Stimulated activated CD8-positive, alpha-beta memory T cell treated with anti-CD3 and anti-CD28 coated beads, Interleukin-12 subunit alpha, Interleukin-12 subunit beta, amount 100 ng/mL, for 1 hour (primary cell): ENCODE data around the gene MOB2.

ENCODE experiments used
- DNase-seq: peaks from one replicate; pipeline ENCODE4 v3.0.0-alpha.2; 2020; ENCODE audit warnings: low read depth

Gene MOB2

DNA sequence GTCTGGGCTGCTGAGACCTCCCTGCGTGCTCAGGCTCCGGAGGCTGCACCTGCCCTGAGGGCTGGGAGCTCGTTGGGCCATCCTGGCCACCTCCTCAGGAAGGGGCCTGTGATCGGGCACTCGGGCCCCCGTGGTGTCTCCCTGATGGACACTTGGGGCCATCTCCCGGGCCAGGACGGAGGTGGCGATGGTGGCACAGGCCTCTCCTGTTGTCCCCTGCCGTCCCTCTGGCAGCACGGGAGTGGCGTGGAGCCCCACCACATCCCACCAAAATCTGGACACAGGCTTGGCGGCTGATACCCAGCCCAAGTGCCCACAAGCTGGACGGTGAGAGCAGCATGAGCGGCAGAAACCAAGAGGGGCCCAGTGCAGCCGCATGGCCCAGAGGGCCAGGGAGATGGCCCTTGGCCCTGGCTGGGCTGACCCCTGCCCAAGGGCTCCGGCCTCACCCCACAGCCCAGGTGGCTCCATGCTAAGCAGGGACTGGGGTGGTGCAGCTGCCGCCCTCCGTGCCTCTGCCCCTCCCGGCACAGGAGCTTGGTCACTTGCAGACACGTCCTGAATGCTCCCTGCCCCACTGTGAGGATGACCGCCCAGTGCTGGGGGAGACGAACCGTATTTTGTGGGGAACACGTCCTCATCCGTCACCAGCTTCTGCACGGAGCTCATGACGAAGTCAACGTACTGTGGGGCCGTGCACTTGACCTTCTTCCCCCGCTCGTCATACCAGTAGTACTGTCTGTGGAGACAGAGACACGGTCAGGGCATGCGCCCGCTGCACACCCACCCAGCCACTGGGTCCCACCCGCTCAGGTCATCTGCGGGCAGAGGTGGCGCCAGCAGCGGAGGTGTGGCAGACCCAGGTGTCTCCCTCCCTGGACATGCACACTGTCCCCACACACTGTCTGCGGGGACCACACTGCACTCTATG, 15.6 kb downstream of the MOB2 start:
- DNase-seq = no peak

DNA sequence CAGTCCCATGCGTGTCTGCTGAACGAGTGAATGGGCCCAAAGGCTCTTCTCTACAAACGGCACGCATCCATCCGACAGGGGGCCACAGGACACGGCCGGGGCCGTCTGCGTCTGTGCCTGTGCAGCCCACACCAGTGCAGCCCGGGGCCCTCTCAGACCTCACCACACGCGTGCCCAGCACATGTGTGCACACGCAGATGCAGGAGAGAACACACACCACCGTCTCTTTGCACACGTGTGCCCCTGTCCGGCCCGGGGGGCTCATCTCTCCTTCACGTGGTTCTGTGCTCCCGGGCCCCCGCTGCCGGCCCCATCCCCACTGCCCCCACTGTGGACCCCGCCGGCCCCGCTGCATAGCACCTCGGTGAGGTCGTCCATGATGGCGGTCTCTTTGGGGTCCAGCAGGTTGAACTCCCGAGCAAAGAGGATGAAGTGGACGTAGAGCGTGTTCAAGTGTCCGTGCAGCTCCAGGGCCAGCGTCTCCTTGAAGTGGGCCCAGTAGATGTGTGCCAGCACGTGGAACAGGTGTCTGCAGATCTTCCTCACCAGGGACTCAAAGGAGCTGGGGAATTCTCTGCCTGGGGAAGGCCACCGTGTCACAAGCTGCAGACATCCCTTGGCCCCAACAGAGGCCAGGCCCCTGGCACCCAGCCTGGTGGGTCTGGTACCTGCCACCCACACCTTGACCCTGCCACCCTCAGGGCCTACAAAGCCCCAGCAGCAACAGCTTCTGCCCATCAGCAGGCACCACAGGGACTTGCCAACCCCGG, 16.5 kb downstream of the MOB2 start:
- no peak for DNase-seq

DNA sequence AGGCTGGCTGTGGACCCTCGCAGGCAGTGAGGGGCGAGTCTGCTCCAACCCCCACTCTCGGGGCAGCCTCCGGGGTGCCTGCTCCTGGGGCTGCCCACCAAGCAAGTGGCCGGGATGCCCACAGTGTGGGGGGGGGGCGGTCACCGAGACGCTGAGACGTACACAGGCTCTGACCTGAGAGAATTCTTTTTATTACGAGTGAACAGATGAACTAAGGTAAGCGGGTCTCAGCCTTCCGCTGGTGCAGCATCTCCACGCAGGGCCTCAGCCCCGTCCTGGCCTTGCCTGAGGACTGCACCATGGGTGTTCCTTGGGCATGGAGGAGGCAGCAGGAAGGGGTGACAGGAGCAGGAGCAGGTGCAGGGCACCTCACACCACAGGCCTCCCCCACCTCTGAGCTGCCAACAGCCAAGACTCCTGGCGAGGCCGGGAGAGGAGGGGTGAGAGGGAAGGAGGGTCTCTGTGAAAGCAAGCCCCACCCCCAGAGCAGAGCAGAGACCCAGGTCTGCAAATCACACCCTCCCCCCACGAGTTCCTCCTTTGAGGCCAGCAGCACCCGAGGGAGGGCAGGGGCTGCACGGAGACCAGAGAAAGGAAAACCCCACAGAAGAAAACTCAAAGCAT, 17.2 kb downstream of the MOB2 start:
- no peak for DNase-seq

DNA sequence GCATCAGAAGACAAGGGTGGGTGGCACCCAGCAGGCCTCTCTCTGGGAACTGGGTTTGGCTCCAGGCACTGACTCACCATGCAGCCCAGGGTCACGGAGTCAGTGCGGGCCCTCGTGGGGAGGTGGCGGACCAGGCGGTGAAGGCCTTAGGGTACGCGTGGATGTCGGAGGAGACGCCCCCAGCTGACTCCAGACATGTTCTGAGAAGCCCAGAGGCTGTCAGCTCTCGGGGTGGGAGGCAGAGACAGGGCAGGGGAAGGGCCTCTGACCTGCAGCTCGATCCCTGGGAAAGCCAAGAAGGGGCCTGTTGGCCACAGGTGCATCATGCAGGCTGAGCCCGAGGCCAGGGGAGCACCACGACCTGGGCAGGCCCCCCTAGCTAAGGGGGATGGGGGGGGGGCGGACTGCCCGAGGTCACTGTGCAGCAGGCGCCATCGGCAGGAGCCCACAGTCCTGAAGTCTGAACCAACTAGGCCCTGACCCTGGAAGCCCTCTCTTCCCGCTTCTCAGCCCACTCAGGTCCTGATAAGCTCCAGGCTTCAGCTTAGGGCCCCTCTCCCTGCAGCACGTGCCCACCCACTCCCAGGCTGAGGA, 18.0 kb downstream of the MOB2 start:
- DNase-seq = no peak

DNA sequence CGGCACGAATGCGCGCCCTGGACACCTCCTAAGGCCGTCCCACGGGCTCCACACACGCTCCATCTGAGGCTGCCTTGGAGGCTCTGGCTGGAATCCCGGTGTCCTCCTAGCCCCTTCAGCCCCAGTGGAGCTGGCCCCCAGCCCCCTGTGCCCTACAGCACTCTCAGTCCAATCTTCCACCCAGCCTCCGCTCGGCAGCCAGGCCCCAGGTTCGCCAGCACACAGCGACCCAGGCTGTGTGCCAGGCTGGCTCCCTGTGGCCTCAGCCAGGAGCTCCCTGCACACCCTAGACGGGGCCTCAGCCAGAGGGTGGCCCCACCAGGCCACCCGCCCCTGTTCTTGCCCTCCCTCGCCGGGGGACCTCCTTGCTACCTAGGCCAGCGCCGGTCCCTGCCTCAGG, 18.6 kb downstream of the MOB2 start:
- no peak for DNase-seq

DNA sequence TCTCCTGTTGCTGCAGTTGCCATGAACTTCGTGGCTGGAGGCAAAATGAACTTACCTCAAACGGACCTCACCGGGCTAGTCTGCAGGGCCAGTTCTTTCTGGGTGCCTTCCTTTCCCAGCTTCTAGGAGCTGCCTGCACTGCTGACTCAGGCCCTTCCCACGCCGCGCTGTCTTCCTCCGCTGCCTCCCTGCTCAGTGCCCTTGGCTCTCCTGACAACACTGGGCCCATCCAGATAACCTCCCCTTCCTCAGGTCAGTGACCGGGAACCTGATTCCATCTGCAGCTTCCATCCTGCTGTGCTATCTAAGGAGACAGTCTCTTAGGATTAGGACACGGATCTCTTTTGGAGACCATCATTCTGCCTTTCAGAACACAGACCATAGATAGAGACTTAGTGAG, 19.3 kb downstream of the MOB2 start:
- no peak for DNase-seq

DNA sequence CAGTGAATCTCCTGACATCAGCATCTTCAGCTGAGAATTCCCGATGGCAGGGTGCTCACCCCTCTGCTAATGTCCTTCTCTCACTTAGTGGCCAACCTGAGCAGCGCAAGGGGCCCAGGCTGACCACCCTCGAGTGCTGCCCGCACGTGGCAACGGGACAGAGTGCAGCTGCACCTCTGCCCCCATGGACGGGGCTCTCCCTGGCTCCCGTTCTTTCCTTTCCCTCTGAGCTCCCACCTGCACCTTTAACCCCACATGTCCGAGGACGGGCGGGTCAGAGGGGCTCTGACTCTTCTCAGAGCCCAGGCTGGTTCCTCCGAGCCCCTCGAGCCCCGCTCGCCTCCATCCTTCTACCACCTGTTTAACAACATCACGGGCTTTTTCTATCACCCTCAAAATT, 19.8 kb downstream of the MOB2 start:
- no peak for DNase-seq

DNA sequence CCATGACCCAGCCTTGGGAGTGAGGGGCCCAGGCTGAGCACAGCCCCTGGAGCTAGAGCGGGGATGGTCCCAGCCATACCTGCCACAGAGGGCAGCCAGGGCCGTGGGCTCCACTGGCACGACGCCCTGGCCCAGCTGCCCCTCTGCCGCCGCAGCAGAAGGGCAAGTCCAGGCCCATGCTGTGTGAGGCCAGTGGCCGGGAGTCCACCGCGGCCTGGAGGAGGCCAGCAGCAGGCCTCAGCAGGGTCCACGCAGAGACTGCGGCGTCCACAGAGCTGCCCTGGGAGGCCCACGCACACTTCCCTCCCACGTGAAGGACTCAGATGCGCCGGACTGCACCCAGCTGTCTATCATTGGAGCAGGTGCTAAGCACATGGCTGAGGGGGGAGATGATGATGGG, 23.5 kb downstream of the MOB2 start:
- no peak for DNase-seq

DNA sequence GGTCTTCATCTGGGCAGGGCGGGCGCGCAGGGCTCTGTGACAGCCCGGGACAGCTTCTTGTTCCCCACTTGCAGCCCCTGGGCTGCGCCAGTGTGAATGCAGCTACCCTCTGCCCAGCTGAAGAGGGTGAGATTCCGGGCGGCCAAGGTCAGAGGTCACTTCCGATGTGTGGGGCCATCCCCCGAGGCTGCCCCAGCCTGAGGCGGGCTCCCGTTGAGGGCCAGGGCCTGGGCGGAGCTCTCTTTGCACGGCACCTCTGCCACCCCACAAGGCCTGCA, 23.9 kb downstream of the MOB2 start:
- no peak for DNase-seq

DNA sequence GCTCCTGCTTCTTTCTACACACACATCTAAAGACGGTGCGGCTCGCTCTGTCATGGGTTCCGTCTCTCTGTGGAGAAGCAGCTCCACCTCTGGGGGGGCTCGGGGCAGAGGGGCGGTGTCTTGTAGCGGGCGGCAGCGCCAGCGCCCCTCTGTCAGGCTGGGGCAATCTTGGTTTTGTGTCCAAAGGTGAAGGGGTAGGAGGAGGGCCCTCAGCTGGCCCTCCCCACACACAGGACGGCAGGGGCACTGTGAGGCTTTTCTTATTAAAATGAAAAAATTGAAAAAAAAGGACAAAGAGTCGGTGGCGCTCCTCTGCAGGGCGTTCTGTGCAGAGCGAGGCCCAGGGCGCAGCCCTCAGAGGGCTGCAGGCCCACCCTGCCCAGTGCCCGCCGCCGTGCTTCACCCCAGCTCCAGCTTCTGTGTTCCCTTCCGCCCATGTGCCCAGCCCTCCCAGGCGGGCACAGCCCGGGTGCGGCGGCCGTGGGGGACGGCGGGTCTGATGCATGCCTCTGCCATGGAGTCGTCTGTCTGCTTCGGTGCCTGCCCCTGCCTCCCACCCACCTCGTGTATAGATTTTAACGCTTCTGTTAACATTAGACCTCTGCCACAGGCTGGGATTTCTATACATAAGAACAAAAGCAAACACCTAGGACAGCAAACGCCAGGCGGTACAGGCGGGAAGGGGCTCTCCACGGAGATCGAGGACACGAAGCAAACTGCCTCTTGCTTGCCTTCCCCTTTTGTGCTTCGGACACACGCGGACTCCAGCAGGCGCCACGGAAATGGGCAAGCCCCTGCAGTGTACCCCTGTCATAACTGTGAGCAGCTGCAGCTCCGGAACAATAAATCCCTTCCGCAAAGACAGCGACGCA, 24.5 kb downstream of the MOB2 start:
- DNase-seq = no peak

DNA sequence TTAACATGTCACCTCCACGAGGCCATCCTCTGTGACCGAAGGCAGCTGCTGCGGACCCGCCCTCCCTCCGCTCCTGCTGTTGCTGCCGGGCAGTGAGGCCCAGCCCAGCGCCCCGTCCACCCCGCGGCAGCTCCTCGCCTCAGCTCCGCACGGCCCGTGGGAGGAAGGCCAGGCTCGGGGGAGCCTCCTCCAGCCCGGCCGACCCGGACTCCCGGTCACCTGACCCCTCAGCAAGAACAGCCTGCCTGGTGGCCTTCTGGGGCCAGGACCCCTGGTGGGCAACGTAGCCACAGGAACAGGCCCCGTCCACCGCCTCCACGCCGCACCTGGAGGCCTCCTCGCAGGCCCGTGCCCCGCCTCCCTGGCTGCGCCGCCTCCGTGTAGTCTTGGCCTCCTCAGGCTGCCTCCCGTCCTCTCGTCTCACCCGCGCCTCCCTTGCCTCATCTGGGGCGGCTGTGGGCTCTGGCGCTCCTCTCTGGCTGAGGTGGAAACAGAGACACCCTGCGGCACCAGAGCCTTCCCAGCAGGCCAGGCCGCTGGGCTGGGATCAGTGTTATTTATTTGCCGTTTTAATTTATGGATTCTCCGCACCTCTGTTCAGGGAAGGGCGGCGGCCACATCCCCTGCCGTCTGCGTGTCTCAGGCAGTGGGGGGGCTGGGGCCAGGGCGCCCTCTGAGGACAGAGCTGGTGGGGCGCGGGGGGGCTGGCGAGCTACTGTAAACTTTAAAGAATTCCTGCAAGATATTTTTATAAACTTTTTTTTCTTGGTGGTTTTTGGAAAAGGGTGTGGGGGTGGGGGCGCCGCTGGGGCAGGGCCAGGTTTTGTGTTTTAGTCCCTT, 25.4 kb downstream of the MOB2 start:
- DNase-seq = no peak

DNA sequence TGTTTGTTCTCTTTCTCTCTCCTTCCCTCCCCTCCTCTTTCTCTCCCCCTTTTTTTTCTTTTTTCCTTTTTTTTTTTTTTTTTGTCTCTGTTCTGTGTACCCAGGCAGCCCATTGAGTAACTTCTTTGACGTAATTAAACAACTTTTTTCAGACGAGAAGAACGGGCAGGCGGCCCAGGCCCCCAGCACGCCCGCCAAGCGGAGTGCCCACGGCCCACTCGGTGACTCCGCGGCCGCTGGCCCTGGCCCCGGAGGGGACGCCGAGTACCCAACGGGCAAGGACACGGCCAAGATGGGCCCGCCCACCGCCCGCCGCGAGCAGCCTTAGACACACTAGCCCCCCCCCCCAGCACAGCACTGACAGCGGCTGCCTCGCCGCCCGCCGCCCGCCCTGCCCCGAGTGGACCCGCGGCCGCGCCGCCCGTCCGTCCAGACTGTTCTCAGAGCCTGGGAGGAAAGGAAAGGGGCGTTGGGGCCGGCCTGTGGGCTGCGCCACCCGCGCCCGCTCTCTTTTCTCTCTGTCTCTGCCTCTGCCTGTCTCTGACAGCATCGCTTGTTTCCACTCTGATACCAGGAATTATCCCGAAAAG, 26.1 kb downstream of the MOB2 start:
- no peak for DNase-seq

DNA sequence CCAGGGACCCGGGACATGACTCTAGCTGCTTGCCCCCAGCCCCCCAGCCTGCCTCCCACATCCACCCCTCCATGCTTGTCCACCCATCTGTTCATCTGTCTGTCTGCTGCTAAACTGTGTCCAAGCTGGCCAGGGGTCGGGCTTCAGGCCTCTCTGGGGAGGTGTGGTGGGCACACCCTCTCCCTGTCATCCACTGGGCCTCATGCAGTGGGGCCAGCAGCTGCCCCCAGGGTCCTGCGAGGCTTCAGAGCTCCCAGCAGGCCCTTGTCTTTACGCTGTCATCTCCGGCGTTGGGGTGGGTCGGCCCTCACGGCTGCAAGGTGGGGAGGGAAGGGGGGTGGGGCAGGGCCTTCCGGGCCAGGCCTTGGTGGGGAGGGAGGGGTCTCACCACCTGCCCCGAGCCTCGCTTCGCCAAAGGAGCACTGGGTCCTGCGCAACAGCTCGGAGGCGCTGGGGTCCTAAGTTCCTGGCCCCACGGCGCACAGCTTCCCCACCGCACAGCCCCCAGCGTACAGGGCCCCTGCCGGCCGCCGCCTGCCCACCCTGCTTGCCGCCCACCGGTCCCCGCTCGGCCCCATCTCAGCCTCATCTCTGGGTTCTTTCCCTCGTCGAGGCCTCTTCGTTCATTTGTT, 26.7 kb downstream of the MOB2 start:
- DNase-seq = no peak

DNA sequence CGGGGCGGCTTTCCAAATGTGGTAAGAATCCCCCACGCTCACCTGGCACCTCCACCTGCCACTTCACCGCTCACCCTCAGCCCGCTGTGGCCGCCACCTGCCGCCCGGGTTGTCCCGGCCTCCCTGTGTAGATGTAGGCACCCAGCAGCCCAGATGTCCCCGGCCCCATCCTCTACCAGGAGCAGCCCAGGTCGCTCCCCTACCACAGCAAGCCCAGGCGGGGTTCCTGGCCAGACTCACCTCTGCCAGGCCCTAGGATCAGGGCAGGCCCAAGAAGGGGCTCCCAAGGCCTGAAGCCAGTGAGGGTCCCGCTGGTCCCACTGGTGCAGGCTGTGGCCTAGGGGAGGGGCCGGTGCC, 27.4 kb downstream of the MOB2 start:
- DNase-seq = no peak

DNA sequence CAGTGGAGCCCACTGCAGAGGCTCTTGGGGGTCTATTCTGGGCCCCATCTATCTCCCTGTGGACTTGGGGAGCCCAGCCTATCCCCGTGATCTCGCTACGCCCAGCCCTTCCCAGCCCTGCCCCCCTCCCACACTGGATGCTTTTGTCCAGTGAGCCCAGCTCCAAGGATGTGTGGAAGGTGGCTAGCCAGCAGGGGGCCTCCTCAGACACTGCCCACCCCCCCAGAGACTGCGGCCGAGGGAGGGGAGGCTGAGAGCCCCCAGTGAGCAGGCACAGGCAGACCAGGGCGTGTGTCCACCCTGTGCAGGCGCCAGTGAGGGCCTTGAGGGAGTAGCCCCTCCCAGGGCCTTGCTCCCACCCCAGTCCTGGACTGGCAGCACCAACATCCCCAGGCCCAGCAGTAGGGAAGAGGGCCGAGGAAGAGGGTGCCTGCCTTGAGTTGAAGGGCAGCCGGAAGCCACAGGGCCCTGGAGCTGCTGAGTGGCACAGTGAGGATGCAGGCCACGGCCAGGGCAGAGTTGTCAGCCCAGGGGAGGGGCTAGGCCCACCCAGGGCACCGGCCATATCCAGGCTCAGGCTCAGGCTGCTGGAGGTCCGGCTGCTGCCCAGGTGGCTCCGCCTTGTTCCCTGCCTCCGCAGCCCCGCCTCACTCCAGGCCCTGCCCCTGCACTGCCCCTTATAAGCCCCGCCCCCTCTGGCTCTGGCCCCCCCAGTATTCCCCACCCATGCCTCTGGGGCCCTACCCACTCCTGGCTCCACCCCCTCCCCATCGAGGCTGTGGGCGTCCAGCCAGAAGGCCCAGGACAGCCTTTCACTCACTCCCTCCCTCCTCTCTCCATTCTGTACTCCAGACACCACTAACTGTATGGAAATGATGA, 28.0 kb downstream of the MOB2 start:
- no peak for DNase-seq

DNA sequence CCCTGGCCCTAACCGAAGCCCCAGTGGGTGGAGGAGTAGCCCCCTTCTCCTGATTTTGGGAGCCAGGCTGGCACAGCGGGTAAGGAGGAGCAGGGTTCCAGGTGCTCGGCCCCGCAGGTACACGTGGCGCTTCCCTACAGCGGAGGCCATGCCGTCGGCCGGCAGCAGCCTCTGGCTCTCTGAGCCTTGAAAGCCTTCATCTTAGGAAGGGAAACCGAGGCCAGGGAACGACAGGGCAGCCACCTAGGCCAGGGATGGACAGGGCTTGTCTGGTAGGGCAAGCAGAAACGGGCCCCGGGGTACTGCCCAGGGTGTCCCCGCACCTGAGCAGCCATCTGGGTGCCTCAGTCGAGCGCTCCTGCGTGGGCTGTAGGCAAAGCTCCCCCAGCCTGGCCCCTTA, 28.7 kb downstream of the MOB2 start:
- DNase-seq = no peak

DNA sequence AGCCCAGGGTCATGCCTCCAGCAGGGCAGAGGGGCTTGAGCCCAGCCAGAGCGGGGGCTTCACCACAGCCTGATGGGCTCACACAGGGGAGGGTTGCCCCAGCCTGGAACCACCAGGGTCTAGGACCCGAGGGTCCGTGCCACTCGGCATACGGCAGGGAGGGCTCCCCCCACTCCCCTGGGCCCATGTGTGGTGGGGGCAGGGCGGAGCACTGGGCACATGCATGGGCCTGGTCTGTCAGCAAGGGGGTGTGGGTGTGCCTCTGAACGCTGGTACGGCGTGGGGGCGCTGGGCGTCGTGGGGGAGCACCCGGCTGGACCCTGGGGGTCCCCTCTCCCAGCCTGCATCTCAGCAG, 29.3 kb downstream of the MOB2 start:
- no peak for DNase-seq

DNA sequence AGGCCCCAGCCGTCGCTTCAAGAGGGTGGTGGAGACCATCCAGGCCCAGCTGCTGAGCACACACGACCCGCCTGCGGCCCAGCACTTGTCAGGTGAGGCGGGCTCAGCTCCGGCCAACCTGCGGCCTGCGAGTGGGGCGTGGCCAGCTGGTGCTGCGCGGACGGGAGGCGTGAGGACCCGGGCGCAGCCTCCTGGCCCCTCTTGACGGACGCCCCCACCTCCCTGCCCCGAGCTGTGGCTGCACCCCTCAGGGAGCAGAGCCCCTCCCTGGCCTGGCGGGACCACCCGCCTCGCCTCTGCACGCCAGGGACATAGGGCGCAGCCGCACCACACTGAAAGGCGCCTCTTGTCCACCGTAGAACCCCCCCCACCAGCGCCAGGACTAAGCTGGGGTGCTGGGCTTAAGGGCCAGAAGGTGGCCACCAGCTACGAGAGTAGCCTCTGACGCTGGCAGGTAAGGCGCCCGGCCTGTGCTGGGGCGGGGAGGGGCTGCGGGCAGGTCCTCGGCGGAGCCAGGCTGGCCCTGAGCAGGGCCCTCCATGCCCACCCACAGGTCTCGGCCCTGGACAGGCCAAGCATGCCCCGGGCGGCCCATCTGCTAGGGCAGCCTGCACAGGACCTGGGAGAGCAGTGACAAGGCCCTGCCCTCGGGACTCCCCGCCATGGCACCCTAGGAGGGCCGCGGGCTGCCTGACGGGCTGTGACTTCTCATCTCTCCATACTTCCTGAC, 29.8 kb downstream of the MOB2 start:
- DNase-seq = no peak

DNA sequence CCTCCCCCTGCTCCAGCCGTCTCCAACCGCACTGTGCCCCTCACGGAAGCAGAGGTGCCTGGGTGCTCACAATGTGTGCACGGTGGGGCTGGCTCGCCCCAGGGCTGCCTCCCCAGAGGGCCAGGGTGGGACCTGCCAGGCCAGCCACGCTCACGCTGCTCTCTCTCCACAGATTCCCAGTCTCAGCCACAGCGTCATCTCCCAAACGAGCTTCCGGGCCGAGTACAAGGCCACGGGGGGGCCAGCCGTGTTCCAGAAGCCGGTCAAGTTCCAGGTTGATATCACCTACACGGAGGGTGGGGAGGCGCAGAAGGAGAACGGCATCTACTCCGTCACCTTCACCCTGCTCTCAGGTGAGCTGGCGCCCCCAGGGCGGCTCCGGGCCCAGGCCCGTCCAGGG, 30.4 kb downstream of the MOB2 start:
- DNase-seq = no peak
